Keratinocyte (primary cell): ENCODE data around the gene XPNPEP2. TPM values are rescaled to one million over a fixed set of nuclear protein-coding genes. Genes with fewer than 3 reads are reported as not detected.

ENCODE experiments used
- DNase-seq: peaks from one replicate; pipeline ENCODE4 v3.0.0-alpha.2; 2011; ENCODE audit warnings: low read depth, missing footprints, low spot score
- FAIRE-seq: peaks from 2 replicates; lab custom pipeline; 2011; peaks lifted over from hg19 to GRCh38; lab: Jason Lieb, UNC
- H2AFZ ChIP-seq: 2 replicates; pipeline ENCODE4 v1.6.0; 2012; ENCODE audit warnings: low read length, control low read depth, inconsistent platforms; ENCODE audit not compliant: control insufficient read depth
- H3K27ac ChIP-seq: 2 replicates; pipeline ENCODE4 v1.5.1; 2011; ENCODE audit warnings: low read length; ENCODE audit not compliant: control insufficient read depth, insufficient read depth
- H3K27me3 ChIP-seq: 3 replicates; pipeline ENCODE4 v1.6.0; 2011; ENCODE audit warnings: low read length; ENCODE audit not compliant: control insufficient read depth, insufficient read depth; ENCODE audit errors: extremely low read depth
- H3K36me3 ChIP-seq, 2 experiments: 2 replicates in 1 of 2; 3 replicates in 1 of 2; pipeline ENCODE4 v1.5.1; 2011; ENCODE audit warnings: low read length in 2 of 2, mild to moderate bottlenecking in 1 of 2; ENCODE audit not compliant: control insufficient read depth in 2 of 2, insufficient read depth in 2 of 2; ENCODE audit errors: extremely low read depth in 1 of 2
- H3K4me1 ChIP-seq: 3 replicates; pipeline ENCODE4 v1.5.1; 2011; ENCODE audit warnings: low read length; ENCODE audit not compliant: control insufficient read depth, insufficient read depth; ENCODE audit errors: extremely low read depth
- H3K4me2 ChIP-seq: 3 replicates; pipeline ENCODE4 v1.6.0; 2011; ENCODE audit warnings: low read depth, low read length; ENCODE audit not compliant: control insufficient read depth, insufficient read depth; ENCODE audit errors: extremely low read depth
- H3K4me3 ChIP-seq, 3 experiments: fragments of 200-600 bp in 1 of 3; sonication (generic) in 1 of 3; 2 replicates in 2 of 3; 3 replicates in 1 of 3; pipeline ENCODE4 v1.5.1; 2011 to 2016; ENCODE audit warnings: low read length in 3 of 3, mild to moderate bottlenecking in 3 of 3, control low read depth in 2 of 3, inconsistent platforms in 1 of 3, low read depth in 1 of 3, mixed read lengths in 1 of 3, mixed run types in 1 of 3, moderate library complexity in 1 of 3; ENCODE audit not compliant: control insufficient read depth in 2 of 3, insufficient read depth in 2 of 3; ENCODE audit errors: extremely low read depth in 1 of 3
- H3K79me2 ChIP-seq: 2 replicates; pipeline ENCODE4 v1.6.0; 2012; ENCODE audit warnings: low read length; ENCODE audit not compliant: control insufficient read depth, insufficient read depth
- H3K9ac ChIP-seq: 3 replicates; pipeline ENCODE4 v1.6.0; 2011; ENCODE audit warnings: low read length; ENCODE audit not compliant: control insufficient read depth, insufficient read depth; ENCODE audit errors: extremely low read depth
- H3K9me1 ChIP-seq: 3 replicates; pipeline ENCODE4 v1.6.0; 2011; ENCODE audit warnings: low read length; ENCODE audit not compliant: control insufficient read depth, insufficient read depth; ENCODE audit errors: extremely low read depth
- H3K9me3 ChIP-seq: 2 replicates; pipeline ENCODE4 v1.5.1; 2012; ENCODE audit warnings: low read depth, low read length; ENCODE audit not compliant: control insufficient read depth
- H4K20me1 ChIP-seq: 3 replicates; pipeline ENCODE4 v1.6.0; 2011; ENCODE audit warnings: low read length; ENCODE audit not compliant: control insufficient read depth, insufficient read depth; ENCODE audit errors: extremely low read depth
- EZH2 ChIP-seq: IDR thresholded peaks from one replicate; pipeline ENCODE4 v1.6.1; 2012; ENCODE audit warnings: inconsistent platforms, mild to moderate bottlenecking, low read length, moderate library complexity
- dilution Hi-C: fragments of 300-500 bp; cut with MboI; formaldehyde crosslinking; loops from one replicate; pipeline ENCODE4 v1.7.0; 2020; ENCODE audit warnings: low sequenced_read_pairs; ENCODE audit not compliant: extremely low pct_ligation_motif_present
- polyA plus RNA-seq, 5 experiments: library from polyadenylated mRNA; depleted of rRNA in 3 of 5; stranded (reverse) in 3 of 5; stranded (forward) in 1 of 5; unstranded in 1 of 5; fragments of >200 nt; gene quantifications; 1 replicate in 1 of 5; 2 replicates in 3 of 5; 3 replicates in 1 of 5; pipeline versions ENCODE4 v1.2.1 to v1.2.3, GENCODE V29; 2011 to 2012; ENCODE audit warnings: missing spikeins in 2 of 5, low read depth in 1 of 5, low replicate concordance in 1 of 5
- TF ChIP-seq, protein P1 (sequence below), 3 experiments: IDR thresholded peaks in 1 of 3; conservative IDR thresholded peaks in 1 of 3; optimal IDR thresholded peaks in 1 of 3; 2 replicates in 2 of 3; 3 replicates in 1 of 3; pipeline versions ENCODE3 to v1.5.1; 2011; ENCODE audit warnings: low read length in 3 of 3, mild to moderate bottlenecking in 3 of 3, moderate library complexity in 2 of 3, control low read depth in 1 of 3, inconsistent platforms in 1 of 3; ENCODE audit not compliant: insufficient read depth in 2 of 3; ENCODE audit errors: extremely low read depth in 1 of 3

XPNPEP2 gene
- polyA plus RNA-seq, 1 donor (not counting 4 experiments of a cell fraction or from before 2014, with no cell fraction given) = not detected

DNA sequence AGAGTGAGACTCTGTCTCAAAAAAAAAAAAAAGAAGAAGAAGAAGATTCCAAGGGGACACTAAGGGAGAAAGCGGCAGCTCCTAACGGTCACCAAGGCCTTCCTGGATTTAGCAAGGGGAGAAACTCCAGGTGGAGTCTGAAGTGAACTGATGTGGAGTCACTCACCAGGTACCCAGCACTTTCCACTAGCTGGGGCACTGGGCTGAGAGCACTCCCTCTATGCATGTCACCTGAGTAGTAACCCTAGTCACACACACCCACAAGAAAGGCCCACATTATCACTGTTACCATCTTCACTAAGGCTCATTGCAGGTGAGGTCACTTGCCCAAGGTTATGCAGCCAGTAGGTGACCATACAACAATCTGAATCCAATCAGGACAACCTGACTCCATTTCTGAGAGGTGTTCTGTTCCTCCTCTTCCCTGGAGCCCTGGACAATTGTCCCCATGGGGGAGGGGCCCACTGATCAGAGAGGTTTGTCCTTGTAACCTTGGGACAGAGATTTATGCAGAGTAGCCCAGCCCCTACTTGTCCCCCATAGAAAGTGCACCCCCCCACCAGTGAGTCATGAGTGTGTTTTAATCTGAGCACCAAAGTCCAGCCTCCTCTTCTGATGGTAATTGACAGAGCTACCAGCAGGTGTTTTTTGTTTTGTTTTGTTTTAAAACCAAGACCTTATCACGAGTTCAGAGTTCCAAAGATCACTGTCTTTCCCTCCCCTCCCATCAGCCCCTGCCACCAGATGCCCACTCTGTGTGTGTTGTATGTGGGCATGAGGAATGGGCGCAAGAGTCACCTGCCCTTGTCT lies 35.1 kb downstream of the XPNPEP2 start:
- H3K4me3 ChIP-seq = no peak overlapping the region
- TF ChIP-seq EZH2 = no peak
- TF ChIP-seq, protein P1, sequence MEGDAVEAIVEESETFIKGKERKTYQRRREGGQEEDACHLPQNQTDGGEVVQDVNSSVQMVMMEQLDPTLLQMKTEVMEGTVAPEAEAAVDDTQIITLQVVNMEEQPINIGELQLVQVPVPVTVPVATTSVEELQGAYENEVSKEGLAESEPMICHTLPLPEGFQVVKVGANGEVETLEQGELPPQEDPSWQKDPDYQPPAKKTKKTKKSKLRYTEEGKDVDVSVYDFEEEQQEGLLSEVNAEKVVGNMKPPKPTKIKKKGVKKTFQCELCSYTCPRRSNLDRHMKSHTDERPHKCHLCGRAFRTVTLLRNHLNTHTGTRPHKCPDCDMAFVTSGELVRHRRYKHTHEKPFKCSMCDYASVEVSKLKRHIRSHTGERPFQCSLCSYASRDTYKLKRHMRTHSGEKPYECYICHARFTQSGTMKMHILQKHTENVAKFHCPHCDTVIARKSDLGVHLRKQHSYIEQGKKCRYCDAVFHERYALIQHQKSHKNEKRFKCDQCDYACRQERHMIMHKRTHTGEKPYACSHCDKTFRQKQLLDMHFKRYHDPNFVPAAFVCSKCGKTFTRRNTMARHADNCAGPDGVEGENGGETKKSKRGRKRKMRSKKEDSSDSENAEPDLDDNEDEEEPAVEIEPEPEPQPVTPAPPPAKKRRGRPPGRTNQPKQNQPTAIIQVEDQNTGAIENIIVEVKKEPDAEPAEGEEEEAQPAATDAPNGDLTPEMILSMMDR (optimal IDR thresholded peaks at IDR 0.05 in 1 of 3, IDR thresholded peaks at IDR 0.05 in 1 of 3, conservative IDR thresholded peaks at IDR 0.05 in 1 of 3; ENCODE audit: extremely low read depth in 1 of 3, insufficient read depth in 2 of 3, low read length in 3 of 3) = no peak
- no peaks in the 10 kb centered on the region for H3K4me1 ChIP-seq
- DNase-seq (no peak), FAIRE-seq (no peak)
- H3K9me1 ChIP-seq = no peaks in the 10 kb centered on the region
- no peak overlapping the region for H3K9ac ChIP-seq
- H3K27ac ChIP-seq = no peak overlapping the region
- H3K79me2 ChIP-seq = no peaks in the 10 kb centered on the region
- no peaks in the 10 kb centered on the region for H4K20me1 ChIP-seq
- dilution Hi-C loops = no loop called here
- H2AFZ ChIP-seq = no peak overlapping the region
- no peaks in the 10 kb centered on the region for H3K36me3 ChIP-seq
- no peaks in the 10 kb centered on the region for H3K27me3 ChIP-seq
- no peaks in the 10 kb centered on the region for H3K9me3 ChIP-seq
- no peak overlapping the region for H3K4me2 ChIP-seq

DNA sequence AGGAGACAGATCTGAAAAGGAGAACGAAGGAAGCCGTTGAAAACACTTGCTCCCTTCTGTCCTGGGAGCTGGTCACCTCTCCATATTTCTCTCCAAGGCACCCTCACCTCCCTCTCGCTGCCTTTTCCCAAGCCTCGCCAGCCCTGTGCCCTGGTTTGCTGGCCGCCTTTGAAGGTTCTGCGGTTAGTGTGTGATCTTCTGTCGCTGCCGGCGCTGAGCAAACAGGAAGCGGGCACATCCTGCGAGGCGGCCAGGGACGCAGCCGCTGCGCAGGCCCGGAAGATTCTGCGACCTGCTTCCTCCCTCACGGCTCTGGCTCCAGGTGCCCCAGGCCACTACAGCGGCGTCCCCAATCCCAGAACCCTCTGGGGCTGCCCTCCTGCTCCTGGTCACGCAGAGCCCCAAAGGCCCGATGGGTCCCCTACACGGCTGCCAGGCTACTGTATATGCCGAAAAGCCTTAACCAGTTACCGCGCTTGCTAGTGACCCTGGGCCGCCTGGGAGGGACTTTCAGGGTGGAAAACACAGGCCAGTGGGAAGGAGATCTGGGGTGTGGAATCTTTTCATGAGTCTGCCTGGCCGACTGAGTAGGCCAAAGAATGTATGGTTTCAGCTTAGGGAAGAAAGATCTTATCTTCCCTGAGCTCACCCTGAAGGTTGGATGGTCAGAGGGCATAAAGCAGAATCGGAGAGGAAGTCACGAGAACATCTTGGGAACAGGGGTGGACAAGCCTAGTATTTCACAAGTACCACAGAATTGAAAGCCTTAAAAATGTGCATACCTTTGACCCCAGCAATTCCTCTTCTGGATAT lies 38.6 kb downstream of the XPNPEP2 start:
- Histone ChIP-seq H2AFZ (no peak overlapping the region), H3K36me3 (no peaks in the 10 kb centered on the region), H3K79me2 (no peaks in the 10 kb centered on the region), H4K20me1 (no peaks in the 10 kb centered on the region), H3K9me1 (no peaks in the 10 kb centered on the region), H3K27ac (no peak overlapping the region), H3K27me3 (peaks cover 6% of the 10 kb centered on the region), H3K9me3 (no peaks in the 10 kb centered on the region), H3K4me2 (no peak overlapping the region), H3K9ac (no peak overlapping the region), H3K4me1 (no peaks in the 10 kb centered on the region), H3K4me3 (no peak overlapping the region)
- FAIRE-seq (no peak), DNase-seq (no peak)
- dilution Hi-C loops = no loop called here
- TF ChIP-seq EZH2 = no peak
- TF ChIP-seq, protein P1 (optimal IDR thresholded peaks at IDR 0.05 in 1 of 3, IDR thresholded peaks at IDR 0.05 in 1 of 3, conservative IDR thresholded peaks at IDR 0.05 in 1 of 3; ENCODE audit: extremely low read depth in 1 of 3, insufficient read depth in 2 of 3, low read length in 3 of 3) = no peak
